NCI-H460 (cell line): ENCODE data around the gene CSPG4. TPM values are rescaled to one million over a fixed set of nuclear protein-coding genes. Genes with fewer than 3 reads are reported as not detected.
"Not testable (repeated sequence)": the region's sequence is repeated elsewhere in the genome, so short reads cannot be mapped to it uniquely, and the experiment has no call there.

Experiments used
- DNase-seq: peaks from one replicate; pipeline ENCODE4 v3.0.0-alpha.2; 2016; ENCODE audit warnings: low read depth; ENCODE audit errors: extremely low read depth
- total RNA-seq: library from RNA; depleted of rRNA; stranded (reverse); fragments of >200 nt; shearing (Covaris generic); gene quantifications from 2 replicates; pipeline ENCODE4 v1.2.3, GENCODE V29; 2014

CSPG4 gene
- total RNA-seq, 1 experiment from 2014 or later: 0.10 TPM

- DNase-seq: no peak
Observed at GRCh38 chr15:75745305-75745704, 32.7 kb upstream of the CSPG4 start.

DNA sequence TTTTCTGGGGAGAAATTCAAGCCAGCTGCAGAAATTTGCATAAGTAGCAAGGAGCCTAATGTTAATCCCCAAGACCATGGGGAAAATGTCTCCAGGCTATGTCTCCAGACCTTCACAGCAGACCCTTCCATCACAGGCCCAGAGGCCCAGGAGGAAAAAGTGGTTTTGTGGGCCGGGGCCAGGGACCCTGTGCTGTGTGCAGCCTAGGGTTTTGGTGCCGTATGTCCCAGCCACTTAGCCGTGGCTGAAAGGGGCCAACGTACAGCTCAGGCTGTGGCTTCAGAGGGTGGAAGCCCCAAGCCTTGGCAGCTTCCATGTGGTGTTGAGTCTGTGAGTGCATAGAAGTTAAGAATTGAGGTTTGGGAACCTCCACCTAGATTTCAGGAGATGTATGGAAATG, 29.7 kb upstream of the CSPG4 start:
- DNase-seq: not testable (repeated sequence)

- no peak for DNase-seq
Observed at GRCh38 chr15:75739791-75740190, 27.1 kb upstream of the CSPG4 start.

- DNase-seq: peak; percentile 87
Observed at GRCh38 chr15:75738647-75739325, 26.1 kb upstream of the CSPG4 start.

DNA sequence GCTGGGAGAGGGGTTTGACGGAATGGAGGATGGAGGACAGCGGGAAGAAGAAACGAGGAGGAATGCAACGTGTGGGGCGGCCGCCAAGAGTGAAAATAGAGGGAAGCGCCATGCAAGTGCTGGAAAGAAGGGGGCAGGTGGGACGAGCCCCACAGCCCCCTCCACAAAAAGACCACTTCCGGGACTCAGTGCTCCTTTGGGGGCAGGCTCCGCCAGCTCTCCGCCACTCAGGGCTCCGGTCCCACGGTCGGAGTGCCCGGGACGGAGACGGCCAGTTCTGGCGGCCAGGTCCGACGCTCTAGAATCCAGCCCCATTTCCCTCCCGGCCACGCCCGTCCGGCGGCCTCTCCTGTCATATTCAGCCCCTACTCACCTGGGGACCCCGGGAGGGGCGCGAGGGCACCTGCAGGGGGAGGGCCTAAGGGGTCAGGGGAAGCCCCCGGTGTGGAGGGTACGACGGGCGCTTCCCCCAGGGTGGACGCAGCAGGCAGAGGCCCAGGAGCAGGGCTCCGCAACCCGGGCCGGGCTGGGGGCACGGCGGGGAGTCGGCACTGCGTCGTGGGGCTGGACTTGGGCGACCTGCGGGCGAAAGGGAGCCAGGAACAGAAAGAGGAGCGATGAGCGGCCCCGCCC, 25.5 kb upstream of the CSPG4 start:
- no peak for DNase-seq

DNA sequence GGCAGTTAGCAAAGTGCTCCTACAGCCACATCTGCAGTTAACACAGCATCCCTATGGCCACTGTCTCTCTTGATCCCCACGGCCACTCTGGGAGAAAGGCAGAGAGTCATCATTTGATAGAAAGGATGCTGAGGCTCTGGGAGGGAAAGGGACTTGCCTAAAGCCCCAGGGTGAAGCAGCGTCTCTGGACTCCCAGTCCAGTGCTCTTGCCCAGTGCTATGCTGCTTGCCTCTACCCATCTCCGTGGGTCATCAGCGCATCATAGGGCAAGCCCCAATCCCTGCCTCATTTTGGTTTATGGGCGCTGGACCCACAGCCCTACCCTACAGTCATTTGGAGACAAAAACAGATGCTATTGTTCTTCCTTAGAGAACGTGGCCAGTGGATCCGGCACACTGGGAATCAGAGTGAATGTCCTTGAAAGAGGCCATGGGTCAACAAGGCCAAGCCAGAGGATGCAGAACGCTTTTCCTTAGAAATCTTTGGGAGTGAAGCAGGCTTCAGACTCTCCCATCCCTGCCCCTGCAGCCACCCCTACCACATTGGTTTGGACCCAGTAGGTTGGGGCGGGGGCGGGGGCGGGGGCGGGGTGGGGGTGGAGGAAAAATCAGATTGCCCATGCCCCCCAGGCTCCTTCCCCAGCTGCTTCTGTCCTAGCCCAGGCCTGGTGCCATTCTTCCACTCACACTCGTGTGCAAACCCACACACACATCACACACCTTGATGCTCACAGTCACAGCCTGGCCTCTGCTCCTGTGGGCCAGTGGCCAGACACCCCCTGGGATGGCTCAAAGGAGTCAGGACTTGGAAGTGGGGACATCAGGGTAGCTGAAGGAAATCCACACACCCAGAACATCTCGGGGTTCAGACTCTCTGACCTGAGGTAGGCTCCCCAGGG, 24.7 kb upstream of the CSPG4 start:
- not testable (repeated sequence) for DNase-seq

- DNase-seq: no peak
Observed at GRCh38 chr15:75736256-75736655, 23.6 kb upstream of the CSPG4 start.

GRCh38 chr15:75734861-75735760, 22.5 kb upstream of the CSPG4 start:
- DNase-seq: not testable (repeated sequence)

DNA sequence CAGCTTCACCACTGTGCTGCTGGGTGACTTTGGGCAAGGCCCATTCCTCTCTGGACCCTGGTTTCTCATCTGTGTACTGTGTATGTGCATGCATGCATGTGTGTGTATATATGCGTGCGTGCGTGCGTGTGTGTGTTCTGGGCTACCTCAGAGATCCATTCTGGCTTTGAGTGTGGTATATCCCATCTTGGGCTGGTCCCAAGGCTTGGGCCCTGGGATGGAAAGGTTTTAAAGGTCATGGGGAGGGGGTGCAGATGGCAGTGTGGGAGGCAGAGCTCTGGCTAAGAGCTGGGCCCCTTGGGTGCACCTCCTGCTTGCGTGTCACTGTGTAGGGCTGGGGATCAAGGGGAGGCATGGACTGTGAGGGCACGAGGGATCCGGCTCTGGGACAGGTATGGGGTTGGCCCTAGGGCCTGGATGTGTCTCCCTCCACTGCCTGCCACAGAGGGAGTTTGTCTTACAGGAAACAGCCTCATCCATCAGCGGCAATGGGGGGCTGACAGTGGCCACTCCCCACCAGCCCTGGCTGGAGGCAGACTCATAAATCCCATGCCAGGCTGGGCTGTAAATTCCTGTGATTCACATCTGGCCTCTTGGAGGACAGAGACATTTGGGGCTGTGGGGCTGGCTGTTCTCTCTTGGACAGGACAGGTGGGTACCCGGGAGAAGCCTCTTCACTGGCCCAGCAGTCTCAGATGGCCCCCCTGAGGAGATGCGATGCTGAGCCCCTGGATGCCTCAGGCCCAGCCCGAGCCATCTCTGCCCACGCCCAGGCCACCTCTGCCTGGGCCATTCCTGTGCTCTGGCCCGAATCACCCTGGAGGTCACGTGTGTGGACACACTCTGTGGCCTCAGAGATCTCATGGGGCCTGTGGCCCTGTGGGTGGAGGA, 21.4 kb upstream of the CSPG4 start:
- DNase-seq: no peak

- peak; percentile 49 for DNase-seq
Observed at GRCh38 chr15:75732809-75733451, 20.3 kb upstream of the CSPG4 start.

GRCh38 chr15:75732177-75732808, 19.6 kb upstream of the CSPG4 start:
- DNase-seq: no peak

DNA sequence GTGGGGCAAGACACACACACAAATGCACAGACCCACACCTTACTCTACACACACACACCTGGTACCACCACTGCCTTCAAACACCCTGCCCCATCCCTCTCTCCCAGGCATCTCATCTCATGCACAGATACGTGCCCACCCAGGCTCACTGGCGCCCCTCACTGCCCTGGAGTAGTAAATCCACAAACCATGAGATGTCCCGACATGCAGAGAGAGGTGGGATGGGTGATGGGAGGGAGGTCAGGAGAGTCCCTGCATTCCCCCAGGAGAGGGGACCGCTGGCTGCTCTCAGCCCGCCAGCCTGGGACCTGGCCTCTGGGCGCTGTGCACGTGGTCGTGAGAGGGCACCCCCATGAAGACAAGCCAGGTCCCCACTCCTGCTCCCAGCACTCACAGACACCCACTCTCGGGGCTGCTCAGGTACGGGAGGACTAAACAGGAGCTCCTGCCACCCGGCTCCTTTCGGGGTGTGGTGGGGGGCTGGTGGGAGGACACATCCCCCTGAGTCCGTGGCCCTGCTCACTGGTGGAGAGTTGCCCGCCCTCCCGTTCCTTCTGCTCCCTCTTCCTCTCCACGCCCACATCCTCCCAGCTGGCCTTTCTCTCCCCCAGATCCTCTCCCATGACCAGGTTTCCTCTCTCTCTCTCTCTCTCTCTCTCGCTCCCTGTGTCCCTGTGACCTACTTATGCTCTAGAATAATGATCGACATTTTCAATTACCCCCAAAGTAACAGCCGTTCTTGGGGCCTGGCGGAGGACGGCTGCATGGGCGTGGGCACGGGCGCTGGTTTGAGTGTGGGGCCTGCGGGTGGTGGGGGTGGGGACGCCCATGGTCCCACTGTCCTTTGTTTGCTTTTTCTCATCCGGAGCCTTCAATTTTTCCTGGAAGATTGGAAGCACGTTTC, 18.9 kb upstream of the CSPG4 start:
- DNase-seq: no peak

DNA sequence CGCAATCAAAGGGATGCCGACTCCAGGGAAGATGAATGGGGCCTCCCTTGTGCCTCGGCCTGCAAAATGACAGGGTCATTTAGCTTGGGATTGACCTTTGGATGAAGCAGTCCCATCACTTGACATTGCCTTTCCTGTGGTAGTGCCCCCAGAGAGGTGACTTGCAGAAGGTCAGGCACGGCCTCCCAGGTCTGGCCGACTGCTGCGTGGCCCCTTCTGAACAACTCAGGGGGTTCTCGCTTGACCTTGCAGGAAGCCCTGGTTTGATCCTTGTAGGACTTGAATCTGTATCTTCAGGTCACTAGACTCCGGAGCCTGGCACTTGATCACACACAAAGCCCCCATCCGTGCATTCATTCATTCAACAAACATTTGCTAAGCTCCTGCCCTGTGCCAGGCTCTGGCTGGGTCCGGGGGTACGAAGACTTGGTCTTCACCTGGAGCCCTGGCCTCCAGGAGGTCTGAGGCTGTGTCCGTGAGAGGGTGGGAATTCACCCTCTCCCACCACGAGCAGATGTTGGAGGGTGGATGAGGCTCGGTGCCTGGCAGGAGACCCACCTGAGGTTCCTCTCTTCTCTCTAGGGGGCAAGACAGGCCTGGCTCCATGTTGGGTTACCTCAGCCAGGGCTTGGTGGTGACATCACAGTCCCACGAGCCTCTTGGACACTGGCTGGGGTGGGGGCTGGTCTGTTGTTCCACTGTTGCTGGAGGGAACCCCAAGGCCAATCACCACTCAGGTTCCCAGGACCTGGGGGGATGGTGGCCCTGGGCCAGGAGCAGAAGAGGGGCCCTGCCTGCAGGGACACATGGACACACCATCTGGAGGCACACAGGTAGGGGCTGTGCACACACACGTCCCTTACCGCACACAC, 18.0 kb upstream of the CSPG4 start:
- not testable (repeated sequence) for DNase-seq

DNA sequence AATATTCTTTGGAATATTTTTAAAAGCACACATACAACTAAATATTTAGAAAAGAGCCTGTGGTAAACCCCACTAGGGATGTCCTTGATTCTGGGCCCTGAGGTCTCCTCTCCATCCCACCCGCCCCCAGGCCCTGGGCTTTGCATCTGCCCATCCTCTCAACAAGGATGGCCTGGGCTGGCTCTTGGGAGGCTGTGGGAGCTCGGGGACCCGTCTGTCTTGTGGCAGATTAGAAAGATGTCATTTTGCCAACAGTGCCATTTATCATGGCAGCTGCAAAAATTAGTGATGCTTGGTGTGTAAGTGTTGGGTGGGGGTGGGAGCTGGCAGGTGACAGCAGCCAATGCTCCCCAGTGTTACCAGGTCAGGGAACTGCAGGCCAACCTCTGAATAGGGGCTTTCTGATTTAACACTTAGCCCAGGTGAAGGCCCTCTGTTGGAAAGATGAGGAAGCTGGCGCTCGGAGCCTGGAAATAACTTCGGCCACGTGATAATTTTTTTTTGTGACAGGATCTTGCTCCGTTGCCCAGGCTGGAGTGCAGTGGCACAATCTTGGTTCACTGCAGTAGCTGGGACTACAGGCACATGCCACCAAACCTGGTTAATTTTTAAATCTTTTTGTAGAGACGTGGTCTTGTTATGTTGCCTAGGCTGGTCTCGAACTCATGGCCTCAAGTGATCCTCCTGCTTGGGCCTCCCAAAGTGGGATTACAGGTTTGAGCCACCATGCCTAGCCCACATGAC, 16.9 kb upstream of the CSPG4 start:
- no peak for DNase-seq

- DNase-seq: peak; percentile 43
Observed at GRCh38 chr15:75727851-75728715, 15.4 kb upstream of the CSPG4 start.
